ENCODE results near the gene BARHL1.

Gene BARHL1

DNA sequence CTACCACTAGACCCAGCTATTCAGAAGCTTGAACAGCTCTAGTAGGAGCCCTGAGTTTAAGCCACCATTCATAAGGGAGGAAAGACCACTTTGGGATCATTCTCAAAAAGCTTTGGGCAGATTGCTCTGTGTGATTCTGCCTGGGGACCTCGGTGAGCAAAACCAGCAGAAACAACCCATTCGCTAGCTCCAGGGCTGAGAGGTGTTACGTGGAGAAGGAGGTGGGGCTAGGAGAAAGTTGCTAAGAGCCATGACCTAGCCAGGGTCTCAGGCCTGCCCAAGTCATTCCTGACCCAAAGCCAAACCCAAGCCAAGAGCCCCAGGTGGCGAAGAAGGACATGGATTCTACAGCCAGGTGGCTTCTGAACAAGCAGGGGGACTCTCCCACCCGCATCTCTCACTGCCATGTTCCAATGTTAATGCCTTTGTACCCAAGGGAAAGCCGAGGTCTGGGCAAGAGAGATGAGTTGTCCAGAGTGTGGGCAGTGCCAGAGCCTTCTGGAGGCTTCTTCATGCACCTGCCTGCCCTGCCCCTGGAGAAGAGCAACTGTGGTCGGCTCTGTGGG is 4.0 kb upstream of the BARHL1 start:
- no peak for DNase-seq (ENCODE audit: low read depth)
- no peak overlapping the region for H3K4me3 ChIP-seq (ENCODE audit: low read depth, low read length)
- TF ChIP-seq, protein P1, sequence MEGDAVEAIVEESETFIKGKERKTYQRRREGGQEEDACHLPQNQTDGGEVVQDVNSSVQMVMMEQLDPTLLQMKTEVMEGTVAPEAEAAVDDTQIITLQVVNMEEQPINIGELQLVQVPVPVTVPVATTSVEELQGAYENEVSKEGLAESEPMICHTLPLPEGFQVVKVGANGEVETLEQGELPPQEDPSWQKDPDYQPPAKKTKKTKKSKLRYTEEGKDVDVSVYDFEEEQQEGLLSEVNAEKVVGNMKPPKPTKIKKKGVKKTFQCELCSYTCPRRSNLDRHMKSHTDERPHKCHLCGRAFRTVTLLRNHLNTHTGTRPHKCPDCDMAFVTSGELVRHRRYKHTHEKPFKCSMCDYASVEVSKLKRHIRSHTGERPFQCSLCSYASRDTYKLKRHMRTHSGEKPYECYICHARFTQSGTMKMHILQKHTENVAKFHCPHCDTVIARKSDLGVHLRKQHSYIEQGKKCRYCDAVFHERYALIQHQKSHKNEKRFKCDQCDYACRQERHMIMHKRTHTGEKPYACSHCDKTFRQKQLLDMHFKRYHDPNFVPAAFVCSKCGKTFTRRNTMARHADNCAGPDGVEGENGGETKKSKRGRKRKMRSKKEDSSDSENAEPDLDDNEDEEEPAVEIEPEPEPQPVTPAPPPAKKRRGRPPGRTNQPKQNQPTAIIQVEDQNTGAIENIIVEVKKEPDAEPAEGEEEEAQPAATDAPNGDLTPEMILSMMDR (IDR thresholded peaks at IDR 0.05; ENCODE audit: insufficient read depth, low read depth, low read length, missing control alignments): no peak

DNA sequence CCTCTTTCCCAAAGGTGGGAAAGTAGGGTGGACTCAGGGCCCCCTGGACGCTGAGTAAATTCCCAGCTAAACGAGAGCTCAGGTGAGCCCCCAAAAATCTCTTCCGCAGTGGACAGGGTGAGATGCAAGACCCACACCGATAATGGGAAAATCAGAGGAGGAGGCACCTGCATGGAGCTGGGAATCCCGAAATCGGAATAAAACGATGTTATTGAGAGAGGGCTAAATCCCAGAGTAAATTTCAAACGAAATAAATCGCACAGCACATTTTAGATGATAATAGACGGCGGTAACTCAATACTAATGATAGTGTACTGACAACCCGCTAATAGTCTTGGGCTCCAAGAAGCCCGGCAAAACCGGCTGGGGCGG is 3.0 kb upstream of the BARHL1 start:
- TF ChIP-seq, protein P1 (IDR thresholded peaks at IDR 0.05; ENCODE audit: insufficient read depth, low read depth, low read length, missing control alignments): no peak
- no peak overlapping the region for H3K4me3 ChIP-seq (ENCODE audit: low read depth, low read length)
- no peak for DNase-seq (ENCODE audit: low read depth)

DNA sequence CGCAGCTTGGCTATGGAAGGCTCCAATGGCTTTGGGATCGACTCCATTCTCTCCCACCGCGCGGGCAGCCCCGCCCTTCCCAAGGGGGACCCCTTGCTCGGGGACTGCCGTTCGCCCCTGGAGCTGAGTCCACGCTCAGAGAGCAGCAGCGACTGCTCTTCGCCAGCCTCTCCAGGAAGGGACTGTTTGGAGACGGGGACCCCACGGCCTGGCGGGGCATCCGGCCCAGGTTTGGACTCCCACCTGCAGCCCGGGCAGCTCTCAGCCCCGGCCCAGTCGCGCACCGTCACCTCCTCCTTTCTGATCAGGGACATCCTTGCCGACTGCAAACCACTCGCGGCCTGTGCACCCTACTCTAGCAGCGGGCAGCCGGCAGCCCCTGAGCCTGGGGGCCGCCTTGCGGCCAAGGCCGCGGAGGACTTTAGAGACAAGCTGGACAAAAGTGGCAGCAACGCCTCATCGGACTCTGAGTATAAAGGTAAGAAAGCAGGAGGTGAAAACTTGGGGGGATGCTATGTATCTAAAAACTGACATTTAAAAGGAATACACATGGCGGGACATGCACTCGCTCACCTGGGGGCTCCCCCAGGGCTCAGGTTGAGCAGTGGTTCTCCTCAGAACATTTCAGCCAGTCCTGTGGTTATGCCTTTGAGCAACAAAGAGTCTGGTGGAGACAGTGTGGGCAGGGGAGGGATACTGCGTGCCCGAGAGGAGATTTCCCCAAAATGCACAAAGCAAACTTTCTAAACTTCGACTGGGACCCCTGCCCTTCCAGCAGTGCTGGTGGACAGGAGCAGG is 579 bp downstream of the BARHL1 start:
- no peak overlapping the region for H3K4me3 ChIP-seq (ENCODE audit: low read depth, low read length)
- no peak for DNase-seq (ENCODE audit: low read depth)

GRCh38 chr9:132583584-132584304 is 1.3 kb downstream of the BARHL1 start:
- TF ChIP-seq, protein P1 (IDR thresholded peaks at IDR 0.05; ENCODE audit: insufficient read depth, low read depth, low read length, missing control alignments): no peak

More for the DNA sequence above, 579 bp downstream of the BARHL1 start:
- TF ChIP-seq, protein P1 (IDR thresholded peaks at IDR 0.05; ENCODE audit: insufficient read depth, low read depth, low read length, missing control alignments): no peak

DNA sequence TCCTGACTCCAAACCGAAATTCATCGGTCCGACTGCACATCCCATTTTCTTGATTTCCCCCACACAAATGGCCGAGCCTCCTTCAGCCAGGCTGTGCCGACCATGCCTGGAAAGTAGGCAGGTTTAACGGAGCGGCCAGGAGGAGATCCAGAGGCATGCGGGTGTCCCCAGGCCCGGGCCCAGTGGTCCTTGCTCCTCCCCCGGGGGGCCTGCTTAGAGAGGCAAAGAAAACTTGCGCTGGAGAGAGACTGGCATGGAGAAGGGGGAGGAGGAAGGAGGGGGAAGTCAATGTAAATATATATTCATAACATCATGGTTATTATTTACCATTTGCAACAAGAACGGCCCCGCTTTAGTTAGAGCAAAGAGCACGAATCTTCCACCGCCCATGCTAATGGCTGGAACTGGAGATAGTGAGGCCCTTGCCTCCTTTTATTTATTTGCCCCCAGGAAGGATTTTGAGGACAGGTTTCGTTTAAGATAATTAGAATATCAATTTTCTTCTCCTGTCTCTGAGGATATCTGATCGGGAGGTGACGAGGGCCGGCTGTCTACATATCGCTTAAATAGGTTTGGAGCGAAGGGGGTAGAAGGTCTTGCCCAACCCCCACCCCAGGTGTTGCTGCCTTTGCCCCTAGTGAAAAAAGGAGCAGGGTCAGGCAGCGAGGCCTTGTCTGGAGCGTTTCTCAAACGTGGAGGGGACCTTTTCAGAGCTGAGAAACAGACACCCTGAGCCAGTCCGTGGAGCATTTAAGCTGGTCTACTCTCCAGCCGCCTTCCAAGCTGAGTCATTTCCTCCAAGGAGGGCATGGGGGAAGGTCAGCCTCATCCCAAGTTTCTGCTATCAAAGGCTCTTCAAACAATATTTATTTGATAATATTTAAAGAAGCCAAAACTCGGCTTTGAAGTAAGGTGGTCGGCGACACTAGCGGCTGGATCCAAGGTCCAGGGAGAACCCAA is 2.5 kb downstream of the BARHL1 start:
- DNase-seq (ENCODE audit: low read depth): no peak
- TF ChIP-seq, protein P1 (IDR thresholded peaks at IDR 0.05; ENCODE audit: insufficient read depth, low read depth, low read length, missing control alignments): no peak
- no peak overlapping the region for H3K4me3 ChIP-seq (ENCODE audit: low read depth, low read length)

More at GRCh38 chr9:132583584-132584304, 1.3 kb downstream of the BARHL1 start:
- no peak overlapping the region for H3K4me3 ChIP-seq (ENCODE audit: low read depth, low read length)
- no peak for DNase-seq (ENCODE audit: low read depth)

Data from GM12865 (cell line).